Liver (tissue), 9 donors: ENCODE data around the gene FCN3. TPM values are rescaled to one million over a fixed set of nuclear protein-coding genes. Genes with fewer than 3 reads are reported as not detected.
A peak's percentile ranks its signal among the peaks of the same experiment; 100 is the strongest.

Experiments
- DNase-seq: peaks from one replicate; pipeline ENCODE4 v3.0.0-alpha.2; 2017; ENCODE audit warnings: low spot score
- H3K27ac ChIP-seq, 2 donors: one replicate each; pipeline ENCODE4 v1.7.0; 2013; ENCODE audit warnings: inconsistent platforms in 2 of 2, low read length in 2 of 2, control low read depth in 1 of 2, low read depth in 1 of 2, mild to moderate bottlenecking in 1 of 2
- H3K27me3 ChIP-seq, 4 donors: one replicate each; pipeline versions ENCODE4 v1.6.1 to v1.7.0; 2013; ENCODE audit warnings: low read length in 3 of 4, inconsistent platforms in 1 of 4, mild to moderate bottlenecking in 1 of 4, moderate library complexity in 1 of 4; ENCODE audit not compliant: control insufficient read depth in 4 of 4, insufficient read depth in 4 of 4
- H3K36me3 ChIP-seq, 4 donors: one replicate each; pipeline versions ENCODE4 v1.6.1 to v1.7.0; 2013; ENCODE audit warnings: low read length in 3 of 4, mild to moderate bottlenecking in 3 of 4, low read depth in 1 of 4, moderate library complexity in 1 of 4; ENCODE audit not compliant: control insufficient read depth in 4 of 4, insufficient read depth in 3 of 4
- H3K4me1 ChIP-seq, 4 donors: one replicate each; pipeline versions ENCODE4 v1.6.1 to v1.7.0; 2013; ENCODE audit warnings: low read length in 3 of 4, mild to moderate bottlenecking in 3 of 4, moderate library complexity in 1 of 4; ENCODE audit not compliant: control insufficient read depth in 4 of 4, insufficient read depth in 4 of 4
- H3K4me3 ChIP-seq, 3 donors: one replicate each; pipeline versions ENCODE4 v1.6.1 to v1.7.0; 2013; ENCODE audit warnings: low read length in 3 of 3, control low read depth in 1 of 3, low read depth in 1 of 3, mild to moderate bottlenecking in 1 of 3
- H3K9ac ChIP-seq, 2 donors: one replicate each; pipeline ENCODE4 v1.7.0; 2013; ENCODE audit warnings: low read length in 2 of 2, mild to moderate bottlenecking in 2 of 2, moderate library complexity in 2 of 2, control low read depth in 1 of 2, low read depth in 1 of 2
- H3K9me3 ChIP-seq, 4 donors: one replicate each; pipeline versions ENCODE4 v1.6.1 to v1.7.0; 2013; ENCODE audit warnings: low read length in 3 of 4; ENCODE audit not compliant: control insufficient read depth in 4 of 4
- ATF3 ChIP-seq: IDR thresholded peaks from 2 replicates; pipeline ENCODE4 v1.6.1; 2016; ENCODE audit warnings: antibody characterized with exemption
- CTCF ChIP-seq: fragments of 150-350 bp; IDR thresholded peaks from 2 replicates; pipeline ENCODE4 v1.5.1; 2017; ENCODE audit warnings: improper control_type of control experiment, low read depth, low read length; ENCODE audit not compliant: missing input control
- EGR1 ChIP-seq, 2 donors: IDR thresholded peaks; 2 replicates each; pipeline ENCODE4 v1.6.1; 2016 to 2018; ENCODE audit warnings: antibody characterized with exemption in 2 of 2, low read depth in 2 of 2
- FOXA1 ChIP-seq: IDR thresholded peaks from 2 replicates; pipeline ENCODE4 v1.6.1; 2016; ENCODE audit warnings: antibody characterized with exemption
- FOXA2 ChIP-seq: IDR thresholded peaks from 2 replicates; pipeline ENCODE4 v1.6.1; 2016; ENCODE audit warnings: antibody characterized with exemption
- GABPA ChIP-seq, 2 donors: IDR thresholded peaks in 1 of 2; conservative IDR thresholded peaks in 1 of 2; 2 replicates each; pipeline ENCODE4 v1.6.1; 2016; ENCODE audit warnings: antibody characterized with exemption in 2 of 2, mild to moderate bottlenecking in 1 of 2, moderate library complexity in 1 of 2
- HNF4A ChIP-seq, 2 donors: conservative IDR thresholded peaks; 2 replicates each; pipeline ENCODE4 v1.6.1; 2016; ENCODE audit warnings: antibody characterized with exemption in 2 of 2, mild to moderate bottlenecking in 2 of 2
- HNF4G ChIP-seq: IDR thresholded peaks from 2 replicates; pipeline ENCODE4 v1.6.1; 2016; ENCODE audit warnings: antibody characterized with exemption
- JUND ChIP-seq, 2 donors: IDR thresholded peaks; 2 replicates each; pipeline ENCODE4 v1.6.1; 2016; ENCODE audit warnings: antibody characterized with exemption in 2 of 2
- MAX ChIP-seq: IDR thresholded peaks from 2 replicates; pipeline ENCODE4 v1.6.1; 2016; ENCODE audit warnings: antibody characterized with exemption
- NR2F2 ChIP-seq: IDR thresholded peaks from 2 replicates; pipeline ENCODE4 v1.6.1; 2016; ENCODE audit warnings: antibody characterized with exemption
- RAD21 ChIP-seq, 2 donors: IDR thresholded peaks; 2 replicates each; pipeline ENCODE4 v1.6.1; 2016; ENCODE audit warnings: antibody characterized with exemption in 2 of 2, mild to moderate bottlenecking in 2 of 2
- REST ChIP-seq: IDR thresholded peaks from 2 replicates; pipeline ENCODE4 v1.6.1; 2016; ENCODE audit warnings: antibody characterized with exemption, mild to moderate bottlenecking
- RXRA ChIP-seq, 2 donors: IDR thresholded peaks; 2 replicates each; pipeline ENCODE4 v1.6.1; 2017 to 2018; ENCODE audit warnings: antibody characterized with exemption in 2 of 2, mild to moderate bottlenecking in 1 of 2
- SP1 ChIP-seq: IDR thresholded peaks from 2 replicates; pipeline ENCODE4 v1.6.1; 2018; ENCODE audit warnings: antibody characterized with exemption, mild to moderate bottlenecking
- TAF1 ChIP-seq: conservative IDR thresholded peaks from 2 replicates; pipeline ENCODE4 v1.6.1; 2016; ENCODE audit warnings: antibody characterized with exemption, mild to moderate bottlenecking
- YY1 ChIP-seq: IDR thresholded peaks from 2 replicates; pipeline ENCODE4 v1.6.1; 2016; ENCODE audit warnings: antibody characterized with exemption, mild to moderate bottlenecking
- WGBS: extraction: QIAGEN DNeasy Blood & Tissue Kit; methylation state at CpG from one replicate; pipeline ENCODE4 v1.1.7; 2013; 5-methylcytosine and 5-hydroxymethylcytosine counted together
- polyA plus RNA-seq, 2 donors: library from polyadenylated mRNA; stranded (reverse) in 1 of 2; unstranded in 1 of 2; fragments of 200-250 nt in 1 of 2; fragments of >200 nt in 1 of 2; fragmentation: Nextera tagmentation in 1 of 2; extraction: Ambion mirVana in 1 of 2; gene quantifications; one replicate each; pipeline versions ENCODE4 v1.2.1 to v1.2.3, GENCODE V29; 2013 to 2015
- total RNA-seq, 2 donors: library from RNA; depleted of rRNA; stranded (reverse); fragments of >200 nt; gene quantifications; one replicate each; pipeline ENCODE4 v1.2.3, GENCODE V29; 2014
- TF ChIP-seq, protein P1 (sequence below): IDR thresholded peaks from 2 replicates; pipeline ENCODE4 v1.6.1; 2016; ENCODE audit warnings: antibody characterized with exemption
- donor health status: healthy.
- donor health status: healthy.
- donor health status: healthy.
- donor health status: healthy.
- donor health status: healthy.

The FCN3 gene
- total and polyA plus RNA-seq, 4 donors = 87.3 to 310 (median 137) TPM

DNA sequence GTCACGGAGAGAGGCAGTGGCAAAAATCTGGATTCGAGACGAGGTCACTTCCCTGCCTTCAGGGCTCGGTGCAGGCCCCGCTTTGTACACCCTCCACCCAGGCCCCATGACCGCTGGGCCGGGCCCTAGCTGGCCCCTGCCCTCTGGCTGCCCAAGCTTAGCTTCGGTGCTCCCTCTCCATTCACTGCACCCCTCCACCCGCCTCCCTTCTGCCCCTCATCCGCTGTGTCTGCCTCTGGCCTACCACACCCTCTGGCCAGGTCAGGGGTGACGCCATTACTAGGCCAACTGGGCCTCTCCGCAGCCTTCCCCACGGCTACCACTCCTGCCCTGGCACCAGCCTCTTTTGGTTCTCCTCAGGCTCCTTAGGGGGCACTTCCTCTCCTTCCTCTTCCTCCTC is 9.0 kb upstream of the FCN3 start:
- Histone ChIP-seq H3K9ac (no peak overlapping the region), H3K27me3 (no peaks in the 10 kb centered on the region), H3K27ac (no peak overlapping the region), H3K4me1 (no peaks in the 10 kb centered on the region), H3K36me3 (no peaks in the 10 kb centered on the region), H3K4me3 (no peak overlapping the region), H3K9me3 (no peaks in the 10 kb centered on the region)
- DNase-seq = no peak
- TF ChIP-seq, protein P1, sequence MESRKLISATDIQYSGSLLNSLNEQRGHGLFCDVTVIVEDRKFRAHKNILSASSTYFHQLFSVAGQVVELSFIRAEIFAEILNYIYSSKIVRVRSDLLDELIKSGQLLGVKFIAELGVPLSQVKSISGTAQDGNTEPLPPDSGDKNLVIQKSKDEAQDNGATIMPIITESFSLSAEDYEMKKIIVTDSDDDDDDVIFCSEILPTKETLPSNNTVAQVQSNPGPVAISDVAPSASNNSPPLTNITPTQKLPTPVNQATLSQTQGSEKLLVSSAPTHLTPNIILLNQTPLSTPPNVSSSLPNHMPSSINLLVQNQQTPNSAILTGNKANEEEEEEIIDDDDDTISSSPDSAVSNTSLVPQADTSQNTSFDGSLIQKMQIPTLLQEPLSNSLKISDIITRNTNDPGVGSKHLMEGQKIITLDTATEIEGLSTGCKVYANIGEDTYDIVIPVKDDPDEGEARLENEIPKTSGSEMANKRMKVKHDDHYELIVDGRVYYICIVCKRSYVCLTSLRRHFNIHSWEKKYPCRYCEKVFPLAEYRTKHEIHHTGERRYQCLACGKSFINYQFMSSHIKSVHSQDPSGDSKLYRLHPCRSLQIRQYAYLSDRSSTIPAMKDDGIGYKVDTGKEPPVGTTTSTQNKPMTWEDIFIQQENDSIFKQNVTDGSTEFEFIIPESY = no peak
- TF ChIP-seq HNF4A (conservative IDR thresholded peaks at IDR 0.05) (no peak), REST (no peak)
- 91% methylated on average over 13 of the region's 13 CpGs for WGBS

GRCh38 chr1:27383039-27383605 is 8.5 kb upstream of the FCN3 start, which contains the start of gene CD164L2:
TSS of gene CD164L2 (minus strand) at chr1:27383333. CDS start at chr1:27383239, 94 bp downstream.
- H3K4me1 ChIP-seq = no peaks in the 10 kb centered on the region
- H3K4me3 ChIP-seq = peak within 1 kb of the TSS in 1 of 3 donors; percentile 3
- no peak within 1 kb of the TSS for H3K9ac ChIP-seq
- H3K36me3 ChIP-seq = no peaks in the 10 kb centered on the region
- TF ChIP-seq SP1 (no peak), YY1 (no peak), HNF4A (conservative IDR thresholded peaks at IDR 0.05) (no peak), HNF4G (no peak), ATF3 (no peak), RAD21 (IDR thresholded peaks at IDR 0.05) (no peak), CTCF (no peak), JUND (IDR thresholded peaks at IDR 0.05) (no peak), RXRA (IDR thresholded peaks at IDR 0.05) (no peak), REST (no peak), MAX (no peak), EGR1 (IDR thresholded peaks at IDR 0.05; ENCODE audit: low read depth in 2 of 2) (no peak), FOXA1 (no peak), TAF1 (no peak), GABPA (IDR thresholded peaks at IDR 0.05 in 1 of 2, conservative IDR thresholded peaks at IDR 0.05 in 1 of 2) (no peak), NR2F2 (no peak), FOXA2 (no peak)
- TF ChIP-seq, protein P1 = no peak
- 20% methylated on average over 43 of the region's 43 CpGs for WGBS
- DNase-seq = no peak
- H3K27me3 ChIP-seq = no peaks in the 10 kb centered on the region
- H3K9me3 ChIP-seq = no peaks in the 10 kb centered on the region
- no peak within 1 kb of the TSS for H3K27ac ChIP-seq
